Brain pericyte (primary cell): Measurements from ENCODE around the gene PCAT7.
A peak's percentile ranks its signal among the peaks of the same experiment; 100 is the strongest.

Experiments
- DNase-seq: peaks from one replicate; pipeline ENCODE4 v3.0.0-alpha.2; 2012; ENCODE audit warnings: low read depth, low spot score

The PCAT7 gene

DNA sequence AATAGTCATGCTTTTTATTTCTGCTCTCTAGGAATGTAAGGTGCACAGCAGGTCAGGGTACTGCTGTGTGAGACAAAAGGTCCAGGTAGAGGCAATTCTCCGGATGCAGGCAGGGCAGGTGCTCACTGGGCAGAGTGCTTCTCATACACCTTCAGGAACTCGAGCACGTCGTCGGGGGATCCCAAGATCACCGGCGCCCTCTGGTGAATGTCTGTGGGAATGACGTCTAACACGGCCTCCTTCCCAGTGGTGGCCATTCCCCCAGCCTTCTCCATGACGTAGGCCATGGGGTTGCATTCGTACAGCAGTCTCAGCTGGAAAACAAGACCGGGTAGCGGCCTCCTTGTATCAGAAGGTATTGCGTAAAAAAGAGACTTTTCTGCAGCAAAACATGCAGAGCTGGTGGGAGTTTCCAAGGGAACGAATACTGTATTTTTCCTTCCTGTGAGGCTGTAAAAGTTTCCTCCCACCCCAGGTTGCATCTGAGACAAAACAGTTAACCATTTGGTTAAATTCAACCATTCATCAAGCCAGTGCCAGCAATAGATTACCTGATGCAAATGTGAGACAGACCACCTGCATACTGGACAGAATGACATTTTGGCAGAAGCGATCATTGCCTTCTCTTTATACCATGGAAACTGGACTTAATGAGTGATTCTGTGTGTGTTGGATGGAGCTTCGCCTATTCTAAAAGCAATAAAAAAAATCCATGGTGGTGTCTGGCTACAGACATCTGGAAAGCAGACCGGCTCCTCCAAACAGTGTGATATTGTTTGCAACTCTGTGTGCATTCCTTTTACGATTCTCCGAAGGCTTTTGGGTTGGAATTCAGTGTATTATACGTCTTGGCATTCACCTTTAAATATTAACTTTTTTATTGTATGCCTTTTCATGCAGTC, 48.6 kb downstream of the PCAT7 start:
- peak; percentile 22 for DNase-seq

- DNase-seq = no peak
These were observed 52.0 kb downstream of the PCAT7 start for GRCh38 chr9:94606646-94607422.

GRCh38 chr9:94607423-94607691, 52.5 kb downstream of the PCAT7 start:
- no peak for DNase-seq

DNA sequence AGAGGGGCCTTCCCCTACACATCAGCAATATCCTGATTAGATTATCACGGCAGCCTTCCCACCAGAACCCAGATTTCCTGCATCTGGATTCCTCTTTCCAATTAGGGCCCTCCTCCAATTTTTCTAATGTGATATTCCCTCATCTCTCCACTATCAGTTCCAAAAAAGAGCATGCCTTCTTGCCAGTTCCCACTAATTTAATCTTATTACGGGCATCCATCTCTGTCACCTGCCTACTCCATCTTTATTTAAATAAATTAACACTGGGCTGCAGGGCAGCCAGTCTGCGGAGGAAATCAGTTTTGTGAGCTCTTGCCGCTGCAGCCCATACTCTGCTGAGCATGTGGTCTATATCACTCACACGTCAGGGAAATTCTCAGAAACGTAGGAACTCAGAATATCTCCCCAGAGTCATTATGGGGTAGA, 55.3 kb downstream of the PCAT7 start:
- no peak for DNase-seq

GRCh38 chr9:94611638-94612068, 56.8 kb downstream of the PCAT7 start:
- no peak for DNase-seq

- DNase-seq = no peak
These were observed 57.2 kb downstream of the PCAT7 start for GRCh38 chr9:94612071-94612470.

GRCh38 chr9:94613003-94613402, 58.1 kb downstream of the PCAT7 start:
- DNase-seq = no peak

DNA sequence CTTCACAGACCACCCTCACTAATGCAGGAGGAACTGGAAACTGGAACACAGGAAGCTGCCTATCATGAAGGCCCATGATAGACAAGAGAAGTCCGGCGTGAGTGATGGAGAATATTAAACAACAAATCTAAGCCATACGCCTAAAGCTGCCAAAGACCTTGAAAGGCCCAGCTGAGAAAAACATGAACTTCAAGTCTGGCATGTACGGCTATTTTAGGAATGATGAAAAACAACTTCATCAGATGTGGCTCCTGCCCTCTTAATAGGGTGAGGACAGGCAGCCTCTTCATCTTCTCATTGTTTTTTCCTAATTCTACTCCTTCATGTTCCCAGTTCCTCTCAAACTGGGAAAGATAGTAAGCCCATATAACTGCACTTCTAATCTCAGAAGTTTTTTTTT, 64.1 kb downstream of the PCAT7 start:
- DNase-seq = no peak
